GM18526 (cell line): Measurements from ENCODE around the gene KCNF1.

ENCODE experiments used
- POLR2A ChIP-seq: IDR thresholded peaks from 3 replicates; pipeline ENCODE4 v1.6.1; 2011; ENCODE audit not compliant: insufficient read length; ENCODE audit errors: extremely low read depth

KCNF1 gene

GRCh38 chr2:10891390-10891789 lies 20.3 kb upstream of the KCNF1 start:
- TF ChIP-seq POLR2A = no peak

- no peak for TF ChIP-seq POLR2A
Measured at GRCh38 chr2:10891848-10892247, 19.9 kb upstream of the KCNF1 start.

- no peak for TF ChIP-seq POLR2A
Measured at GRCh38 chr2:10892316-10892715, 19.4 kb upstream of the KCNF1 start.

- no peak for TF ChIP-seq POLR2A
Measured at GRCh38 chr2:10892796-10893350, 18.9 kb upstream of the KCNF1 start.

GRCh38 chr2:10894264-10894935 lies 17.3 kb upstream of the KCNF1 start:
- TF ChIP-seq POLR2A = no peak

GRCh38 chr2:10895231-10895630 lies 16.5 kb upstream of the KCNF1 start:
- no peak for TF ChIP-seq POLR2A

GRCh38 chr2:10897956-10898355 lies 13.8 kb upstream of the KCNF1 start:
- no peak for TF ChIP-seq POLR2A

GRCh38 chr2:10900216-10901109 lies 11.3 kb upstream of the KCNF1 start:
- no peak for TF ChIP-seq POLR2A

- TF ChIP-seq POLR2A = no peak
Measured at GRCh38 chr2:10901160-10901939, 10.4 kb upstream of the KCNF1 start.

GRCh38 chr2:10903861-10904210 lies 7.9 kb upstream of the KCNF1 start:
- TF ChIP-seq POLR2A = no peak

GRCh38 chr2:10904455-10904854 lies 7.3 kb upstream of the KCNF1 start:
- no peak for TF ChIP-seq POLR2A

- TF ChIP-seq POLR2A = no peak
Measured at GRCh38 chr2:10905006-10905861, 6.5 kb upstream of the KCNF1 start.

- no peak for TF ChIP-seq POLR2A
Measured at GRCh38 chr2:10905862-10906143, 5.9 kb upstream of the KCNF1 start.

GRCh38 chr2:10906926-10907625 lies 4.7 kb upstream of the KCNF1 start:
- no peak for TF ChIP-seq POLR2A
